Keratinocyte (primary cell): ENCODE data around the gene VIPR2. TPM values are rescaled to one million over a fixed set of nuclear protein-coding genes. Genes with fewer than 3 reads are reported as not detected.

Experiments used
- DNase-seq: peaks from one replicate; pipeline ENCODE4 v3.0.0-alpha.2; 2011; ENCODE audit warnings: low read depth, missing footprints, low spot score
- FAIRE-seq: peaks from 2 replicates; lab custom pipeline; 2011; peaks lifted over from hg19 to GRCh38; lab: Jason Lieb, UNC
- H2AFZ ChIP-seq: 2 replicates; pipeline ENCODE4 v1.6.0; 2012; ENCODE audit warnings: low read length, control low read depth, inconsistent platforms; ENCODE audit not compliant: control insufficient read depth
- H3K27ac ChIP-seq: 2 replicates; pipeline ENCODE4 v1.5.1; 2011; ENCODE audit warnings: low read length; ENCODE audit not compliant: control insufficient read depth, insufficient read depth
- H3K27me3 ChIP-seq: 3 replicates; pipeline ENCODE4 v1.6.0; 2011; ENCODE audit warnings: low read length; ENCODE audit not compliant: control insufficient read depth, insufficient read depth; ENCODE audit errors: extremely low read depth
- H3K36me3 ChIP-seq, 2 experiments: 2 replicates in 1 of 2; 3 replicates in 1 of 2; pipeline ENCODE4 v1.5.1; 2011; ENCODE audit warnings: low read length in 2 of 2, mild to moderate bottlenecking in 1 of 2; ENCODE audit not compliant: control insufficient read depth in 2 of 2, insufficient read depth in 2 of 2; ENCODE audit errors: extremely low read depth in 1 of 2
- H3K4me1 ChIP-seq: 3 replicates; pipeline ENCODE4 v1.5.1; 2011; ENCODE audit warnings: low read length; ENCODE audit not compliant: control insufficient read depth, insufficient read depth; ENCODE audit errors: extremely low read depth
- H3K4me2 ChIP-seq: 3 replicates; pipeline ENCODE4 v1.6.0; 2011; ENCODE audit warnings: low read depth, low read length; ENCODE audit not compliant: control insufficient read depth, insufficient read depth; ENCODE audit errors: extremely low read depth
- H3K4me3 ChIP-seq, 3 experiments: fragments of 200-600 bp in 1 of 3; sonication (generic) in 1 of 3; 2 replicates in 2 of 3; 3 replicates in 1 of 3; pipeline ENCODE4 v1.5.1; 2011 to 2016; ENCODE audit warnings: low read length in 3 of 3, mild to moderate bottlenecking in 3 of 3, control low read depth in 2 of 3, inconsistent platforms in 1 of 3, low read depth in 1 of 3, mixed read lengths in 1 of 3, mixed run types in 1 of 3, moderate library complexity in 1 of 3; ENCODE audit not compliant: control insufficient read depth in 2 of 3, insufficient read depth in 2 of 3; ENCODE audit errors: extremely low read depth in 1 of 3
- H3K79me2 ChIP-seq: 2 replicates; pipeline ENCODE4 v1.6.0; 2012; ENCODE audit warnings: low read length; ENCODE audit not compliant: control insufficient read depth, insufficient read depth
- H3K9ac ChIP-seq: 3 replicates; pipeline ENCODE4 v1.6.0; 2011; ENCODE audit warnings: low read length; ENCODE audit not compliant: control insufficient read depth, insufficient read depth; ENCODE audit errors: extremely low read depth
- H3K9me1 ChIP-seq: 3 replicates; pipeline ENCODE4 v1.6.0; 2011; ENCODE audit warnings: low read length; ENCODE audit not compliant: control insufficient read depth, insufficient read depth; ENCODE audit errors: extremely low read depth
- H3K9me3 ChIP-seq: 2 replicates; pipeline ENCODE4 v1.5.1; 2012; ENCODE audit warnings: low read depth, low read length; ENCODE audit not compliant: control insufficient read depth
- H4K20me1 ChIP-seq: 3 replicates; pipeline ENCODE4 v1.6.0; 2011; ENCODE audit warnings: low read length; ENCODE audit not compliant: control insufficient read depth, insufficient read depth; ENCODE audit errors: extremely low read depth
- EZH2 ChIP-seq: IDR thresholded peaks from one replicate; pipeline ENCODE4 v1.6.1; 2012; ENCODE audit warnings: inconsistent platforms, mild to moderate bottlenecking, low read length, moderate library complexity
- dilution Hi-C: fragments of 300-500 bp; cut with MboI; formaldehyde crosslinking; loops from one replicate; pipeline ENCODE4 v1.7.0; 2020; ENCODE audit warnings: low sequenced_read_pairs; ENCODE audit not compliant: extremely low pct_ligation_motif_present
- polyA plus RNA-seq, 5 experiments: library from polyadenylated mRNA; depleted of rRNA in 3 of 5; stranded (reverse) in 3 of 5; stranded (forward) in 1 of 5; unstranded in 1 of 5; fragments of >200 nt; gene quantifications; 1 replicate in 1 of 5; 2 replicates in 3 of 5; 3 replicates in 1 of 5; pipeline versions ENCODE4 v1.2.1 to v1.2.3, GENCODE V29; 2011 to 2012; ENCODE audit warnings: missing spikeins in 2 of 5, low read depth in 1 of 5, low replicate concordance in 1 of 5
- TF ChIP-seq, protein P1 (sequence below), 3 experiments: IDR thresholded peaks in 1 of 3; conservative IDR thresholded peaks in 1 of 3; optimal IDR thresholded peaks in 1 of 3; 2 replicates in 2 of 3; 3 replicates in 1 of 3; pipeline versions ENCODE3 to v1.5.1; 2011; ENCODE audit warnings: low read length in 3 of 3, mild to moderate bottlenecking in 3 of 3, moderate library complexity in 2 of 3, control low read depth in 1 of 3, inconsistent platforms in 1 of 3; ENCODE audit not compliant: insufficient read depth in 2 of 3; ENCODE audit errors: extremely low read depth in 1 of 3

VIPR2 gene
- polyA plus RNA-seq, 1 donor (not counting 4 experiments of a cell fraction or from before 2014, with no cell fraction given): not detected

DNA sequence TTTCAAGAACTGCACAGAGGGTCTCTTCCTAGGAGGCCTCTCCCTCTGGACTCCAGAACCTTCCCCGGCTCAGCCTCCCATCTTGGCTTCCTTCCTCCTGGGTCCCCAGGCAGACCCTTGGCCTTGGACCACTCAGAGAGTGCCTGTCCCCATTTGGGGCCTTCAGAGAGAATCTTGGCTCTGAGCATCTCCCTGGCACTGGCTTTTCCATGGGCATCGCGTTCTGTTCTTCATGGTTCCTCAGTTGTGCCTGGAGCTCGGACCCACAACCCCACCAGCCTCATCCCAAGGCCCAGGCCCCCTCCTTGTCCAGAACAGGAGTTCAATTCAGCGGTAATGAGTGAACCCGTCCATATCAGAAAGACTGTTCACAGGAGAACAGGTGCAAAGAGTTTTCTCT is 73.4 kb downstream of the VIPR2 start:
- Histone ChIP-seq H2AFZ (no peak overlapping the region), H3K27me3 (no peaks in the 10 kb centered on the region), H3K9me3 (peaks cover 2% of the 10 kb centered on the region), H3K4me2 (no peak overlapping the region), H3K27ac (no peak overlapping the region), H3K36me3 (no peaks in the 10 kb centered on the region), H3K79me2 (no peaks in the 10 kb centered on the region), H4K20me1 (no peaks in the 10 kb centered on the region), H3K9ac (no peak overlapping the region), H3K9me1 (no peaks in the 10 kb centered on the region), H3K4me3 (no peak overlapping the region), H3K4me1 (no peaks in the 10 kb centered on the region)
- DNase-seq: no peak
- dilution Hi-C loops: no loop called here
- no peak for FAIRE-seq
- TF ChIP-seq, protein P1, sequence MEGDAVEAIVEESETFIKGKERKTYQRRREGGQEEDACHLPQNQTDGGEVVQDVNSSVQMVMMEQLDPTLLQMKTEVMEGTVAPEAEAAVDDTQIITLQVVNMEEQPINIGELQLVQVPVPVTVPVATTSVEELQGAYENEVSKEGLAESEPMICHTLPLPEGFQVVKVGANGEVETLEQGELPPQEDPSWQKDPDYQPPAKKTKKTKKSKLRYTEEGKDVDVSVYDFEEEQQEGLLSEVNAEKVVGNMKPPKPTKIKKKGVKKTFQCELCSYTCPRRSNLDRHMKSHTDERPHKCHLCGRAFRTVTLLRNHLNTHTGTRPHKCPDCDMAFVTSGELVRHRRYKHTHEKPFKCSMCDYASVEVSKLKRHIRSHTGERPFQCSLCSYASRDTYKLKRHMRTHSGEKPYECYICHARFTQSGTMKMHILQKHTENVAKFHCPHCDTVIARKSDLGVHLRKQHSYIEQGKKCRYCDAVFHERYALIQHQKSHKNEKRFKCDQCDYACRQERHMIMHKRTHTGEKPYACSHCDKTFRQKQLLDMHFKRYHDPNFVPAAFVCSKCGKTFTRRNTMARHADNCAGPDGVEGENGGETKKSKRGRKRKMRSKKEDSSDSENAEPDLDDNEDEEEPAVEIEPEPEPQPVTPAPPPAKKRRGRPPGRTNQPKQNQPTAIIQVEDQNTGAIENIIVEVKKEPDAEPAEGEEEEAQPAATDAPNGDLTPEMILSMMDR (optimal IDR thresholded peaks at IDR 0.05 in 1 of 3, IDR thresholded peaks at IDR 0.05 in 1 of 3, conservative IDR thresholded peaks at IDR 0.05 in 1 of 3; ENCODE audit: extremely low read depth in 1 of 3, insufficient read depth in 2 of 3, low read length in 3 of 3): no peak
- no peak for TF ChIP-seq EZH2

DNA sequence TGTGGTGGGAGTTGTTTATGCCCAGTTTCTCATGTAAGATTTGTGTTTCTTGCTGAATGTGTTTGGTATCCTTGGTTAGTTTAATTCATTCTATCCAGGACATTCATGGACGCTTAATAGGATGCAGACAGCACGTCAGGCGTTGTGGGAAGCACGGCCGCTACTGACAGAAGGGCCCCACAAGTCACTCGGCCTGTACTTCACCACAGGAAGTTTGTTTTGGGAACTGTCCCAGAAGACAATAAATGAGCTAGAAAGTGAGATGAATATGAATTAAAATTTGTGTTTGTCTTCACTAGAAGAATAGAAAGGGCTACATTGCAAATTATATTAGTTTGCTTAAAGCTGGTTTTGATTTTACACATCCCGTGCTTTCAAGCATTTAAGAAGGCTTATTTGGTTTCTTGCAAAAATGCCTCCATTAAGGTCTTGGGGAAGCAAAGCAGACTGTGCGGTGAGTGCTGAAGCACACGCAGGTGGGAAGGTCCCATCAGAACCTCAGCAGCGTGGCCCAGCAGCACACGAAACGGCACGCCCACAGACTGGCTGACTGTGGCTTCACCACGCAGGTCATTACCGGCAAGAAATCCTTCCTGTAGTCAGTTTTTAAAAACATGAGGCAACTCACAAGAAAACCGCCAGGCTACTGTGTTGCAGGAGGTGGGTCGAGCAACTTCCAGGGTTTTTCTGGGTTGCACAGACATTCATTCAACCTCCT is 74.1 kb downstream of the VIPR2 start:
- H3K27me3 ChIP-seq: no peaks in the 10 kb centered on the region
- H3K36me3 ChIP-seq: no peaks in the 10 kb centered on the region
- peaks cover 5% of the 10 kb centered on the region for H3K9me3 ChIP-seq
- FAIRE-seq: no peak
- H2AFZ ChIP-seq: no peak overlapping the region
- H3K27ac ChIP-seq: no peak overlapping the region
- H3K79me2 ChIP-seq: no peaks in the 10 kb centered on the region
- no peaks in the 10 kb centered on the region for H3K9me1 ChIP-seq
- dilution Hi-C loops: no loop called here
- H3K4me2 ChIP-seq: no peak overlapping the region
- H3K4me1 ChIP-seq: no peaks in the 10 kb centered on the region
- no peaks in the 10 kb centered on the region for H4K20me1 ChIP-seq
- TF ChIP-seq, protein P1 (optimal IDR thresholded peaks at IDR 0.05 in 1 of 3, IDR thresholded peaks at IDR 0.05 in 1 of 3, conservative IDR thresholded peaks at IDR 0.05 in 1 of 3; ENCODE audit: extremely low read depth in 1 of 3, insufficient read depth in 2 of 3, low read length in 3 of 3): no peak
- TF ChIP-seq EZH2: no peak
- no peak for DNase-seq
- no peak overlapping the region for H3K9ac ChIP-seq
- no peak overlapping the region for H3K4me3 ChIP-seq
